Measurements from ENCODE around the gene RALGAPA1. TPM values are rescaled to one million over a fixed set of nuclear protein-coding genes. Genes with fewer than 3 reads are reported as not detected.
"Not testable (repeated sequence)": the region's sequence is repeated elsewhere in the genome, so short reads cannot be mapped to it uniquely, and the experiment has no call there.

The RALGAPA1 gene
- total and polyA plus RNA-seq, 2 donors, result 17.4 to 209 TPM

- Histone ChIP-seq H3K27ac (ENCODE audit: low read depth) (no peak overlapping the region), H3K36me3 (ENCODE audit: insufficient read depth) (no peaks in the 10 kb centered on the region), H3K4me1 (ENCODE audit: insufficient read depth) (no peaks in the 10 kb centered on the region), H3K4me3 (ENCODE audit: low read depth, low read length) (no peak overlapping the region)
- no peak for DNase-seq (ENCODE audit: extremely low spot score)
- WGBS, result 81% methylated on average over 3 of the region's 3 CpGs
Measured at GRCh38 chr14:35632271-35632670, 176.8 kb downstream of the RALGAPA1 start.

DNA sequence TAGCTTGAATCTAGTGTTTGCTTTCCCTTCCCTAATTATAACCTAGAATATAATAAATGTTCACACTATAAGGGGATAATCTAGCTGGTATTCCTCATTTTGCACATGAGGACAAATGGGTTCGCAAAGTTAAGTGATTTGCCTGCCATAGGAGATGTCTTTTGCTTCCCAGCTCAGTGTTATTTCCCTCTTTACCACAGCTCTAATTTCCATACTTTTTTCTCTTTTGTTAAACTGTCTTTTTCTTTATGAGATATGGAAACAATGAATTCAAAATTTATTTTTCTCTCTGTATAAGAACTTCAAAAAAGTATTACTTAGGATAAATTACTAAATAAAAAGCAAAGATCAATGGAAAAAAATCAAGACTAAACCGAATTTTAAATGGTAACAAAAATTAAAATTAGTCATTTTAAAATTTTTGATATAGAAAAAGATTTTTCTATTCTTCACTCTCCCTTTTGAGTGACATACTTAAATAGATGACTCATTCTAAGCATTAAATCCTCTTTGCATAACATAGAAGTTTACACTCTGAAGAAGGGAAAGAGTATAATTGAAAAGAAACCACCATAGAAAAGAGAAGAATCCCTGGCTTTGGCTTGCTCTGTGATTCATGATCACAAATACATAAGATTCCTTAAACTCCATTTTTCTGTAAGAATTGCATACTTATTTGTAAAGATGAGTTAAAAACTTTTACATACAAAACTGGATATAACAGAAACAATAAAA, 177.9 kb downstream of the RALGAPA1 start:
- Histone ChIP-seq H3K4me1 (ENCODE audit: insufficient read depth) (no peaks in the 10 kb centered on the region), H3K36me3 (ENCODE audit: insufficient read depth) (no peaks in the 10 kb centered on the region), H3K27ac (ENCODE audit: low read depth) (no peak overlapping the region), H3K4me3 (ENCODE audit: low read depth, low read length) (no peak overlapping the region)
- 96% methylated on average over 2 of the region's 2 CpGs for WGBS
- DNase-seq (ENCODE audit: extremely low spot score), result no peak

- no peaks in the 10 kb centered on the region for H3K36me3 ChIP-seq (ENCODE audit: insufficient read depth)
- no peak overlapping the region for H3K4me3 ChIP-seq (ENCODE audit: low read depth, low read length)
- H3K4me1 ChIP-seq (ENCODE audit: insufficient read depth), result no peaks in the 10 kb centered on the region
- H3K27ac ChIP-seq (ENCODE audit: low read depth), result no peak overlapping the region
- no peak for DNase-seq (ENCODE audit: extremely low spot score)
- WGBS, result 79% methylated on average over 3 of the region's 3 CpGs
Measured at GRCh38 chr14:35628989-35629388, 180.1 kb downstream of the RALGAPA1 start.

DNA sequence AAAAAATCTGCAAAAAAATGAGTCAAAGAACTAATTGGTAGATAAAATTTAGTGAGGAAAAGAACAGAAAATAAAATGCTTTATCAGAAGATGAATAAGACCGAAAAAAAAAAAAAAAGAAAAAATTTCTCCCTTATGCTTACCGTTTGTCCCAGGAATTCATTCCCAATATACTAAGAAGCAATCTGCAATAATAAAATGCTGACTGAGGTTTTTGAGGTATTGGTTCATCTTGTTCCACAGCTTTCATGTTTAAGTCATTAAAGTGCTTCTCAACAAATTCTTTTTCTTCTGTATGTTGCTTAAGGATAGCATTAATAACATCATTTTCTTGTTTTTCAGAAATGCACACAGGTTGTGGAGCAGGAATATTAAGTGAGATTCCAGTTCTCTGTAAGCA, 182.1 kb downstream of the RALGAPA1 start:
- not testable (repeated sequence) for H3K36me3 ChIP-seq (ENCODE audit: insufficient read depth); H3K4me1 ChIP-seq (ENCODE audit: insufficient read depth); H3K27ac ChIP-seq (ENCODE audit: low read depth); DNase-seq (ENCODE audit: extremely low spot score); H3K4me3 ChIP-seq (ENCODE audit: low read depth, low read length)
- 76% methylated on average over 2 of the region's 2 CpGs for WGBS

DNA sequence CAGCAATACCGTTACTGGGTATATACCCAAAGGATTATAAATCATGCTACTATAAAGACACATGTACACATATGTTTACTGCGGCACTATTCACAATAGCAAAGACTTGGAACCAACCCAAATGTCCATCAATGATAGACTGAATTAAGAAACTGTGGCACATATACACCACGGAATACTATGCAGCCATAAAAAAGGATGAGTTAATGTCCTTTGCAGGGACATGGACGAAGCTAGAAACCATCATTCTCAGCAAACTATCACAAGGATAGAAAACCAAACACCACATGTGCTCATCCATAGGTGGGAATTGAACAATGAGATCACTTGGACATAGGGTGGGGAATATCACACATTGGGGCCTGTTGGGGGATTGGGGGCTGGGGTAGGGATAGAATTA, 187.1 kb downstream of the RALGAPA1 start:
- H3K4me3 ChIP-seq (ENCODE audit: low read depth, low read length); H3K36me3 ChIP-seq (ENCODE audit: insufficient read depth); H3K4me1 ChIP-seq (ENCODE audit: insufficient read depth); DNase-seq (ENCODE audit: extremely low spot score); H3K27ac ChIP-seq (ENCODE audit: low read depth): not testable (repeated sequence)
- WGBS, result 99% methylated on average over 4 of the region's 4 CpGs

DNA sequence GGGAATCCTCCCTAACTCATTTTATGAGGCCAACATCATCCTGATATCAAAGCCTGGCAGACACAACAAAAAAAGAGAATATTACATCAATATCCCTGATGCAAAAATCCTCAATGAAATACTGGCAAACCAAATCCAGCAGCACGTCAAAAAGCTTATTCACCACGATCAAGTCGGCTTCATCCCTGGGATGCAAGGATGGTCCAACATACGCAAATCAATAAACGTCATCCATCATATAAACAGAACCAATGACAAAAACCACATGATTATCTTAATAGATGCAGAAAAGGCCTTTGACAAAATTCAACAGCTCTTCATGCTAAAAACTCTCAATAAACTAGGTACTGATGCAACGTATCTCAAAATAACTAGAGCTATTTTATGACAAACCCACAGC, 189.1 kb downstream of the RALGAPA1 start:
- H3K27ac ChIP-seq (ENCODE audit: low read depth), result not testable (repeated sequence)
- WGBS, result 90% methylated on average over 6 of the region's 6 CpGs

GRCh38 chr14:35619461-35619860, 189.6 kb downstream of the RALGAPA1 start:
- 98% methylated on average over 1 of the region's 1 CpG for WGBS
- DNase-seq (ENCODE audit: extremely low spot score); H3K36me3 ChIP-seq (ENCODE audit: insufficient read depth); H3K4me1 ChIP-seq (ENCODE audit: insufficient read depth); H3K27ac ChIP-seq (ENCODE audit: low read depth); H3K4me3 ChIP-seq (ENCODE audit: low read depth, low read length): not testable (repeated sequence)

More for the DNA sequence above, 189.1 kb downstream of the RALGAPA1 start:
- H3K36me3 ChIP-seq (ENCODE audit: insufficient read depth); H3K4me1 ChIP-seq (ENCODE audit: insufficient read depth); H3K4me3 ChIP-seq (ENCODE audit: low read depth, low read length); DNase-seq (ENCODE audit: extremely low spot score): not testable (repeated sequence)

DNA sequence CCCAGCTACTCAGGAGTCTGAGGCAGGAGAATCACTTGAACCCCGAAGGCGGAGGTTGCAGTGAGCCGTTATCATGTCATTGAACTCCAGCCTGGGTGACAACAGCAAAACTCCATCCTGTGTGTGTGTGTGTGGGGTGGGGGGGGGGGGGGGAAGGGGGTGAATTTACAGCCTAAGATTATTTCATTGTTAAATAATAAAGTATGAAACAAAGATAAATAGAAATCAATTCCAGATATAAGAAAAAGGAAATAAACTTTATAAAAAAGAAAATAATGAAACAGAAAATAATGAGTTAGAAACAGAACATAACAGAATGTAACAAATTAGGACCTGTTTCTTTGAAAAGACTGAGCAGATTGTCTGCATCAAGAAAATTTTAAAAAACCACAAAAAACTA, 191.6 kb downstream of the RALGAPA1 start:
- Histone ChIP-seq H3K27ac (ENCODE audit: low read depth) (no peak overlapping the region), H3K36me3 (ENCODE audit: insufficient read depth) (no peaks in the 10 kb centered on the region), H3K4me3 (ENCODE audit: low read depth, low read length) (no peak overlapping the region), H3K4me1 (ENCODE audit: insufficient read depth) (no peaks in the 10 kb centered on the region)
- WGBS, result 95% methylated on average over 3 of the region's 3 CpGs
- no peak for DNase-seq (ENCODE audit: extremely low spot score)

GRCh38 chr14:35607380-35607779, 201.7 kb downstream of the RALGAPA1 start:
- no peak for DNase-seq (ENCODE audit: extremely low spot score)
- H3K4me1 ChIP-seq (ENCODE audit: insufficient read depth), result no peaks in the 10 kb centered on the region
- H3K36me3 ChIP-seq (ENCODE audit: insufficient read depth), result no peaks in the 10 kb centered on the region
- no peak overlapping the region for H3K4me3 ChIP-seq (ENCODE audit: low read depth, low read length)
- 70% methylated on average over 3 of the region's 3 CpGs for WGBS
- no peak overlapping the region for H3K27ac ChIP-seq (ENCODE audit: low read depth)

DNA sequence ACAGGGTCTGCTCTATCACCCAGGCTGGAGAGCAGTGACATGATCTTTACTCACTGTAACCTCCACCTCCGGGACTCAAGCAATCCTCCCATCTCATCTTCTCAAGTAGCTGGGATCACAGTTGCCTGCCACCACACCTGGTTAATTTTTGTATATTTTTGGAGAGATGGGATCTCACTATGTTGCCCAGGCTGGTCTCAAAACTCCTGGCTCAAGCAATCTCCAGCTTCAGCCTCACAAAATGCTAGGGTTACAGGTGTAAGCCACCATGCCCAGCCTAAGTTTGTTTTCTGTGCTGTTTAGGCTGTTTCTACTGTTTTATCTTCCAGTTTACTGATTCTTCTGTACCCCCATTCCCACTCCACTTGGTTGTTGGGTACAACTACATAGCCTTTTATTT, 208.8 kb downstream of the RALGAPA1 start:
- 94% methylated on average over 1 of the region's 1 CpG for WGBS
- Histone ChIP-seq H3K4me3 (ENCODE audit: low read depth, low read length) (no peak overlapping the region), H3K27ac (ENCODE audit: low read depth) (peak overlapping the region; percentile 10), H3K4me1 (ENCODE audit: insufficient read depth) (no peaks in the 10 kb centered on the region), H3K36me3 (ENCODE audit: insufficient read depth) (peaks cover 2% of the 10 kb centered on the region)
- DNase-seq (ENCODE audit: extremely low spot score), result no peak

- Histone ChIP-seq H3K4me3 (ENCODE audit: low read depth, low read length) (no peak overlapping the region), H3K36me3 (ENCODE audit: insufficient read depth) (peaks cover 4% of the 10 kb centered on the region), H3K27ac (ENCODE audit: low read depth) (no peak overlapping the region), H3K4me1 (ENCODE audit: insufficient read depth) (no peaks in the 10 kb centered on the region)
- 98% methylated on average over 2 of the region's 2 CpGs for WGBS
- DNase-seq (ENCODE audit: extremely low spot score), result no peak
Measured at GRCh38 chr14:35594616-35595015, 214.5 kb downstream of the RALGAPA1 start.

DNA sequence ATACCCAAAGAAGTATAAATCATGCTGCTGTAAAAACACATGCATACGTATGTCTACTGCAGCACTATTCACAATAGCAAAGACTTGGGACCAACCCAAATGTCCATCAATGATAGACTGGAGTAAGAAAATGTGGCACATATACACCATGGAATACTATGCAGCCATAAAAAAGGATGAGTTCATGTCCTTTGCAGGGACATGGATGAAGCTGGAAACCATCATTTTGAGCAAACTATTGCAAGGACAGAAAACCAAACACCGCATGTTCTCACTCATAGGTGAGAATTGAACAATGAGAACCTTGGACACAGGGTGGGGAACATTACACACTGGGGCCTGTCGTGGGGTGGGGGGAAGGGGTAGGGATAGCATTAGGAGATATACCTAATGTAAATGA, 221.7 kb downstream of the RALGAPA1 start:
- not testable (repeated sequence) for H3K4me3 ChIP-seq (ENCODE audit: low read depth, low read length); DNase-seq (ENCODE audit: extremely low spot score); H3K36me3 ChIP-seq (ENCODE audit: insufficient read depth); H3K4me1 ChIP-seq (ENCODE audit: insufficient read depth); H3K27ac ChIP-seq (ENCODE audit: low read depth)
- WGBS, result over 99% methylated on average over 3 of the region's 3 CpGs

- Histone ChIP-seq H3K4me3 (ENCODE audit: low read depth, low read length) (no peak overlapping the region), H3K4me1 (ENCODE audit: insufficient read depth) (no peaks in the 10 kb centered on the region), H3K36me3 (ENCODE audit: insufficient read depth) (no peaks in the 10 kb centered on the region), H3K27ac (ENCODE audit: low read depth) (no peak overlapping the region)
- no peak for DNase-seq (ENCODE audit: extremely low spot score)
Measured at GRCh38 chr14:35578639-35579038, 230.5 kb downstream of the RALGAPA1 start.

GRCh38 chr14:35578135-35578534, 231.0 kb downstream of the RALGAPA1 start:
- Histone ChIP-seq H3K4me1 (ENCODE audit: insufficient read depth) (no peaks in the 10 kb centered on the region), H3K4me3 (ENCODE audit: low read depth, low read length) (no peak overlapping the region), H3K27ac (ENCODE audit: low read depth) (no peak overlapping the region), H3K36me3 (ENCODE audit: insufficient read depth) (no peaks in the 10 kb centered on the region)
- WGBS, result 93% methylated on average over 2 of the region's 2 CpGs
- DNase-seq (ENCODE audit: extremely low spot score), result no peak

- WGBS, result 91% methylated on average over 1 of the region's 1 CpG
Measured at GRCh38 chr14:35576856-35577255, 232.2 kb downstream of the RALGAPA1 start.

More at GRCh38 chr14:35576856-35577255, 232.2 kb downstream of the RALGAPA1 start:
- Histone ChIP-seq H3K4me3 (ENCODE audit: low read depth, low read length) (no peak overlapping the region), H3K27ac (ENCODE audit: low read depth) (no peak overlapping the region), H3K36me3 (ENCODE audit: insufficient read depth) (no peaks in the 10 kb centered on the region), H3K4me1 (ENCODE audit: insufficient read depth) (no peaks in the 10 kb centered on the region)
- no peak for DNase-seq (ENCODE audit: extremely low spot score)
